Naive thymus-derived CD4-positive, alpha-beta T cell (primary cell): ENCODE measurements around the gene POLRMT. TPM values are rescaled to one million over a fixed set of nuclear protein-coding genes. Genes with fewer than 3 reads are reported as not detected.
A peak's percentile ranks its signal among the peaks of the same experiment; 100 is the strongest.

Source experiments
- ATAC-seq: fragments of 150-1000 bp; cut with Tn5 transposase; 2 replicates; pipeline ENCODE4 v1.10.0; 2021; ENCODE audit warnings: mild to moderate bottlenecking, moderate library complexity
- CTCF ChIA-PET: fragments of 350-600 bp; sonication (Branson Sonifier 250); formaldehyde crosslinking; loops from one replicate; lab custom pipeline; 2021; ENCODE audit warnings: antibody characterized with exemption; lab: Charles Lee
- POLR2A ChIA-PET: fragments of 350-600 bp; sonication (Branson Sonifier 250); formaldehyde crosslinking; loops from one replicate; lab custom pipeline; 2021; ENCODE audit warnings: antibody characterized with exemption, inconsistent platforms; lab: Charles Lee
- DNase-seq, 9 donors: peaks; one replicate each; pipeline versions ENCODE4 v3.0.0 to v3.0.0-alpha.2; 2020 to 2022; ENCODE audit warnings: mixed read lengths in 1 of 9
- H3K27ac ChIP-seq: one replicate; pipeline ENCODE4 v1.7.0; 2013; ENCODE audit warnings: mild to moderate bottlenecking, low read depth, low read length, moderate library complexity
- H3K27me3 ChIP-seq, 2 donors: one replicate each; pipeline ENCODE4 v1.7.0; 2013; ENCODE audit warnings: low read length in 2 of 2, mild to moderate bottlenecking in 2 of 2, moderate library complexity in 2 of 2; ENCODE audit not compliant: control insufficient read depth in 2 of 2, insufficient read depth in 2 of 2
- H3K36me3 ChIP-seq, 3 experiments: 1 replicate in 2 of 3; 2 replicates in 1 of 3; pipeline ENCODE4 v1.7.0; 2013; ENCODE audit warnings: low read length in 3 of 3, mild to moderate bottlenecking in 3 of 3, moderate library complexity in 1 of 3; ENCODE audit not compliant: insufficient read depth in 3 of 3, control insufficient read depth in 2 of 3
- H3K4me1 ChIP-seq, 2 donors: one replicate each; pipeline ENCODE4 v1.7.0; 2013; ENCODE audit warnings: low read length in 2 of 2, mild to moderate bottlenecking in 2 of 2, moderate library complexity in 1 of 2; ENCODE audit not compliant: control insufficient read depth in 2 of 2, insufficient read depth in 2 of 2
- H3K4me3 ChIP-seq: 2 replicates; pipeline ENCODE4 v1.7.0; 2013; ENCODE audit warnings: mild to moderate bottlenecking, low read length
- H3K9me3 ChIP-seq, 3 experiments: 1 replicate in 2 of 3; 2 replicates in 1 of 3; pipeline ENCODE4 v1.7.0; 2013; ENCODE audit warnings: low read length in 3 of 3; ENCODE audit not compliant: control insufficient read depth in 2 of 3
- H3K27ac Mint-ChIP-seq, 9 donors: one replicate each; pipeline ENCODE4 v1.8.0; 2020 to 2022; ENCODE audit warnings: mixed read lengths in 9 of 9, mild to moderate bottlenecking in 8 of 9, moderate library complexity in 5 of 9, inconsistent platforms in 2 of 9
- H3K27me3 Mint-ChIP-seq, 5 donors: one replicate each; pipeline ENCODE4 v1.8.0; 2021 to 2022; ENCODE audit warnings: mixed read lengths in 5 of 5, mild to moderate bottlenecking in 1 of 5
- H3K36me3 Mint-ChIP-seq, 5 donors: one replicate each; pipeline ENCODE4 v1.8.0; 2020 to 2022; ENCODE audit warnings: mixed read lengths in 5 of 5, mild to moderate bottlenecking in 3 of 5, inconsistent platforms in 1 of 5
- H3K4me1 Mint-ChIP-seq, 7 donors: one replicate each; pipeline ENCODE4 v1.8.0; 2020 to 2022; ENCODE audit warnings: mixed read lengths in 7 of 7, mild to moderate bottlenecking in 3 of 7, inconsistent platforms in 1 of 7
- H3K4me3 Mint-ChIP-seq, 10 donors: one replicate each; pipeline ENCODE4 v1.8.0; 2020 to 2022; ENCODE audit warnings: mild to moderate bottlenecking in 10 of 10, mixed read lengths in 10 of 10, moderate library complexity in 6 of 10, inconsistent platforms in 2 of 10
- H3K9me3 Mint-ChIP-seq, 11 donors: one replicate each; pipeline ENCODE4 v1.8.0; 2020 to 2022; ENCODE audit warnings: mixed read lengths in 11 of 11, mild to moderate bottlenecking in 4 of 11, inconsistent platforms in 1 of 11, moderate library complexity in 1 of 11
- intact Hi-C, 2 donors: fragments of 100-400 bp; cut with micrococcal nuclease; formaldehyde crosslinking; loops; one replicate each; pipeline ENCODE4 v1.15.1; 2023
- polyA plus RNA-seq, 2 donors: library from polyadenylated mRNA; unstranded; fragments of 300-500 nt; fragmentation: Illumina TruSeq; gene quantifications; one replicate each; pipeline ENCODE4 v1.2.3, GENCODE V29; 2021
- total RNA-seq, 6 experiments: library from RNA in 5 of 6; stranded (reverse) in 5 of 6; gene quantifications; 1 replicate in 5 of 6; 2 replicates in 1 of 6; pipeline ENCODE4 v1.2.3 and lab custom pipeline; 2021 to 2026

The POLRMT gene
- total and polyA plus RNA-seq, 7 experiments from 2014 or later: 37.4 to 105 (median 67.9) TPM

DNA sequence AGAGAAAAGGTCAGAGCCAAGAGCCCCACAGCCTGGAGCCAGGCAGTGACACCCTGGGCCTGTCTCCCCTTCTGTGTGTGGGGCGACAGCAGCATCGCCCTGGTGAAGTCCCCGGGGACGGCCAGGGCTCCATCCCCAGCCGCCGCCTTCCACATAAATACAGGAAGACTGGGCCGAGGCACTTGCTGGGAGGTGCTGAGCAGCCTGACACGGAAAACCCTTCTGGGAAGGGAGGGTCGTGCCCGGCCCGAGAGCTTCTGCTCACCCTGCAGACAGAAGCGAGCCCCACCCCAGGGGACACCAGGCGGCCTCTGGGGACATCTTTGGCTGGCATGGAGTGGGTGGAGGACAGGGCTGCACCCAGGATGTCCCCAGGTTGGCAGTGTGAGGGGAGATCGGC, 11.5 kb upstream of the POLRMT start:
- ChIA-PET CTCF (interaction anchor here (0.5 kb wide), 1 partner anchor 35 kb away, joined by 3 read pairs; no protein-coding TSS in a partner anchor), POLR2A (no interaction called here)
- no peak overlapping the region for H3K4me3 ChIP-seq
- H3K36me3 ChIP-seq: peaks cover 0 to 53% (median 6%) of the 10 kb centered on the region in 3 experiments
- no peaks in the 10 kb centered on the region for H3K27me3 ChIP-seq
- Mint-ChIP-seq H3K9me3 (no peaks in the 10 kb centered on the region), H3K27ac (peak overlapping the region in 1 of 9 donors; percentile 66), H3K4me1 (peaks cover 0 to 6% (median 0%) of the 10 kb centered on the region in 7 donors), H3K27me3 (no peaks in the 10 kb centered on the region), H3K4me3 (no peak overlapping the region), H3K36me3 (peaks cover 0 to 4% (median 0%) of the 10 kb centered on the region in 5 donors)
- no peak overlapping the region for H3K27ac ChIP-seq
- peaks cover 0 to 3% of the 10 kb centered on the region in 2 donors for H3K4me1 ChIP-seq
- DNase-seq (no peak), ATAC-seq (no peak)
- no peaks in the 10 kb centered on the region for H3K9me3 ChIP-seq
- intact Hi-C loops: no loop called here

- no peaks in the 10 kb centered on the region for H3K9me3 Mint-ChIP-seq
- no peak overlapping the region for H3K4me3 Mint-ChIP-seq
- H3K27me3 ChIP-seq: no peaks in the 10 kb centered on the region
- ChIA-PET POLR2A (no interaction called here), CTCF (no interaction called here)
- peaks cover 0 to 4% (median 0%) of the 10 kb centered on the region in 5 donors for H3K36me3 Mint-ChIP-seq
- H3K4me1 Mint-ChIP-seq: peaks cover 1 to 7% (median 2%) of the 10 kb centered on the region in 7 donors
- H3K9me3 ChIP-seq: no peaks in the 10 kb centered on the region
- peaks cover 0 to 49% (median 3%) of the 10 kb centered on the region in 3 experiments for H3K36me3 ChIP-seq
- no peak overlapping the region for H3K27ac ChIP-seq
- peaks cover 0 to 1% (median 0%) of the 10 kb centered on the region in 5 donors for H3K27me3 Mint-ChIP-seq
- H3K4me3 ChIP-seq: no peak overlapping the region
- DNase-seq: no peak
- intact Hi-C loops: no loop called here
- no peak for ATAC-seq
- peak overlapping the region in 2 of 9 donors; percentile 43 to 51 for H3K27ac Mint-ChIP-seq
- H3K4me1 ChIP-seq: peaks cover 1 to 4% of the 10 kb centered on the region in 2 donors
Observed at GRCh38 chr19:644363-644762, 11.0 kb upstream of the POLRMT start.

GRCh38 chr19:643736-644135, 10.4 kb upstream of the POLRMT start:
- Histone ChIP-seq H3K4me3 (no peak overlapping the region), H3K36me3 (peaks cover 0 to 43% (median 0%) of the 10 kb centered on the region in 3 experiments), H3K27ac (no peak overlapping the region), H3K9me3 (no peaks in the 10 kb centered on the region), H3K27me3 (no peaks in the 10 kb centered on the region), H3K4me1 (peaks cover 7 to 10% of the 10 kb centered on the region in 2 donors)
- no peak overlapping the region for H3K4me3 Mint-ChIP-seq
- intact Hi-C loops: no loop called here
- H3K4me1 Mint-ChIP-seq: peaks cover 5 to 11% (median 6%) of the 10 kb centered on the region in 7 donors
- DNase-seq (no peak), ATAC-seq (no peak)
- CTCF ChIA-PET: no interaction called here
- H3K27ac Mint-ChIP-seq: no peak overlapping the region
- POLR2A ChIA-PET: no interaction called here
- H3K9me3 Mint-ChIP-seq: no peaks in the 10 kb centered on the region
- peaks cover 0 to 4% (median 0%) of the 10 kb centered on the region in 5 donors for H3K36me3 Mint-ChIP-seq
- peaks cover 0 to 3% (median 0%) of the 10 kb centered on the region in 5 donors for H3K27me3 Mint-ChIP-seq

DNA sequence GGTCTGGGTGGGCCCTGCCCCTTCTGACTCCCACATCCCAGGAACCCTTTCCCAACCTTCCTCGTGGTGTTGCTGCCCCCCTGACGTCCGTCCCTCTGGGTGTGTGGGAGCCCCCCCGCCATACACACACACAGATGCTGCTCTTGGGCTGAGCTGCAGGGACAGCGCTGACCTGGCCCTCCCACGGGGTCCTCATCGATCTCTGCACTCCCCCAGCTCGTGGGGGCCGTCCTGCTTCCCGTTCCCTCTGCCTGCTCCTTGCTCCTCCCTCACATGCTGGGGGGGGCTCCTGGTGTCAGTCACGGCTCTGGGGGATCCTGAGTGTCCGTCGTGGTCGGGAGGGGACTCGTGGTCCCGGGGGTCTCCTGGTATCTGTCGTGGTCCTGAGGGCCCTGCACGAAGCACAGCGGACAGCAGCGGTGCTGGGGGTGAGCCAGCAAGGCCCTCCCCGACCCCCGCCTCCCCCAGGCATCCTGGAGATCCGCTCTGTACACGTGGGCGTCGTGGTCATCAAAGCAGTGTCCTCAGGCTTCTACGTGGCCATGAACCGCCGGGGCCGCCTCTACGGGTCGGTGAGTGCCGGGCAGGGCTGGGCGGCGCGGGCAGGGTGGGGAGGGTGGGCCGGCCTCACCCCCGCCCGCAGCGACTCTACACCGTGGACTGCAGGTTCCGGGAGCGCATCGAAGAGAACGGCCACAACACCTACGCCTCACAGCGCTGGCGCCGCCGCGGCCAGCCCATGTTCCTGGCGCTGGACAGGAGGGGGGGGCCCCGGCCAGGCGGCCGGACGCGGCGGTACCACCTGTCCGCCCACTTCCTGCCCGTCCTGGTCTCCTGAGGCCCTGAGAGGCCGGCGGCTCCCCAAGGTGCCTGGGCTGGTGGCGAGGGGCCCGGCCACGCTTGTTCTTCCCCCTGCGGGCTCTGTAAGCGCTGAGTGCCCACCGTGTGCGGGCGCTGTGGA, 9.7 kb upstream of the POLRMT start:
- Histone ChIP-seq H3K4me3 (no peak overlapping the region), H3K36me3 (peaks cover 0 to 37% (median 0%) of the 10 kb centered on the region in 3 experiments), H3K27me3 (no peaks in the 10 kb centered on the region), H3K4me1 (peaks cover 10 to 15% of the 10 kb centered on the region in 2 donors), H3K9me3 (no peaks in the 10 kb centered on the region), H3K27ac (no peak overlapping the region)
- H3K9me3 Mint-ChIP-seq: no peaks in the 10 kb centered on the region
- peaks cover 5 to 11% (median 6%) of the 10 kb centered on the region in 7 donors for H3K4me1 Mint-ChIP-seq
- H3K36me3 Mint-ChIP-seq: peaks cover 0 to 4% (median 0%) of the 10 kb centered on the region in 5 donors
- intact Hi-C loops: no loop called here
- H3K27ac Mint-ChIP-seq: no peak overlapping the region
- ATAC-seq (no peak), DNase-seq (no peak)
- no peak overlapping the region for H3K4me3 Mint-ChIP-seq
- ChIA-PET POLR2A (no interaction called here), CTCF (no interaction called here)
- H3K27me3 Mint-ChIP-seq: peaks cover 0 to 3% (median 0%) of the 10 kb centered on the region in 5 donors

GRCh38 chr19:641702-642101, 8.4 kb upstream of the POLRMT start:
- H3K27ac Mint-ChIP-seq: no peak overlapping the region

DNA sequence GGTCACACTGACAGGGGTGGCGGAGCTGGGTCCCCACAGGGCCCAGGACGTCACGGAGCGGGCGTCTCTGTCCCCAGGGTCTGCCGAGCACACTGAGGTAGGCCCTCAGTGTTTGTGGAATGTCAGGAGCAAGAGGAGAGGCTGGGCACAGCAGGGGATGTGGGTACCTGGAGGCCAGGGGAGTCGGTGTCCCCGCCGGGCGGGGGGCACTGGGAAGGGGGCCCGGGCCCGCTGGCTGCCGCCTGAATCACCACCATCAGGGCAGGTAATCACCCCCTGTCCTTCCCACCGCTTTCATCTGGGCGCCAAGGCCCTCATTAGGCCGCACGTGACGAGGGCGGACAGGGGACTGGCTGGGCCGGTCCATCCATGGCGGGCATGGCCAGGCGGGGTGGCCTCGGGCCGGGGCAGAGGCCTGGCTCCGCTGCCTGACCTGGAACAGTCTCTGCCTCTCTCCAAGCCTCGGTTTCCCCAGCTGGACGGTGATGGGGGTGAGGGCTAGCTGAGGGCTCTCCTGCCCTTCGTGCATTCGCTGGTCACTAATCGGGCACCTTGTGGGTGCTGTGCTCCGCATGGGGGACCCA, 7.4 kb upstream of the POLRMT start:
- POLR2A ChIA-PET: interaction anchor here (0.6 kb wide), 1 partner anchor 439 kb away, joined by 3 read pairs; no protein-coding TSS in a partner anchor
- peak overlapping the region in 1 of 9 donors; percentile 81 for H3K27ac Mint-ChIP-seq
- no peaks in the 10 kb centered on the region for H3K27me3 ChIP-seq
- intact Hi-C loops: no loop called here
- DNase-seq (no peak), ATAC-seq (no peak)
- peak overlapping the region in 2 of 10 donors; percentile 9 to 16 for H3K4me3 Mint-ChIP-seq
- no peak overlapping the region for H3K4me3 ChIP-seq
- peaks cover 0 to 14% (median 0%) of the 10 kb centered on the region in 3 experiments for H3K36me3 ChIP-seq
- peak overlapping the region; percentile 45 for H3K27ac ChIP-seq
- peaks cover 5 to 13% (median 6%) of the 10 kb centered on the region in 7 donors for H3K4me1 Mint-ChIP-seq
- CTCF ChIA-PET: interaction anchor here (0.7 kb wide), 1 partner anchor 99 kb away, joined by 3 read pairs; no protein-coding TSS in a partner anchor
- H3K4me1 ChIP-seq: peaks cover 10 to 15% of the 10 kb centered on the region in 2 donors
- peaks cover 0 to 3% (median 0%) of the 10 kb centered on the region in 5 donors for H3K27me3 Mint-ChIP-seq
- H3K36me3 Mint-ChIP-seq: no peaks in the 10 kb centered on the region
- no peaks in the 10 kb centered on the region for H3K9me3 ChIP-seq
- no peaks in the 10 kb centered on the region for H3K9me3 Mint-ChIP-seq

More at GRCh38 chr19:641702-642101, 8.4 kb upstream of the POLRMT start:
- H3K27ac ChIP-seq: no peak overlapping the region
- ChIA-PET CTCF (no interaction called here), POLR2A (interaction anchor here (0.7 kb wide), 1 partner anchor 14 kb away, joined by 3 read pairs; no protein-coding TSS in a partner anchor)
- peaks cover 10 to 15% of the 10 kb centered on the region in 2 donors for H3K4me1 ChIP-seq
- intact Hi-C loops: no loop called here
- DNase-seq (no peak), ATAC-seq (no peak)
- peaks cover 0 to 3% (median 0%) of the 10 kb centered on the region in 5 donors for H3K27me3 Mint-ChIP-seq
- peaks cover 0 to 4% (median 0%) of the 10 kb centered on the region in 5 donors for H3K36me3 Mint-ChIP-seq
- no peaks in the 10 kb centered on the region for H3K27me3 ChIP-seq
- H3K4me3 Mint-ChIP-seq: no peak overlapping the region
- peaks cover 5 to 13% (median 6%) of the 10 kb centered on the region in 7 donors for H3K4me1 Mint-ChIP-seq
- no peaks in the 10 kb centered on the region for H3K9me3 ChIP-seq
- H3K9me3 Mint-ChIP-seq: no peaks in the 10 kb centered on the region
- no peak overlapping the region for H3K4me3 ChIP-seq
- H3K36me3 ChIP-seq: peaks cover 0 to 24% (median 0%) of the 10 kb centered on the region in 3 experiments
